Sigmoid colon (tissue), 7 donors: ENCODE data around the gene TRPM3. TPM values are rescaled to one million over a fixed set of nuclear protein-coding genes. Genes with fewer than 3 reads are reported as not detected.

Experiments
- DNase-seq: peaks from one replicate; pipeline ENCODE4 v3.0.0-alpha.2; 2019
- H3K27ac ChIP-seq, 4 donors: fragments of 200-600 bp; sonication (generic); one replicate each; pipeline ENCODE4 v1.5.1; 2016 to 2019; ENCODE audit warnings: mild to moderate bottlenecking in 1 of 4
- H3K27me3 ChIP-seq, 3 donors: fragments of 200-600 bp; sonication (generic); one replicate each; pipeline ENCODE4 v1.5.1; 2019; ENCODE audit warnings: mild to moderate bottlenecking in 1 of 3
- H3K36me3 ChIP-seq, 4 donors: fragments of 200-600 bp; sonication (generic); one replicate each; pipeline ENCODE4 v1.5.1; 2016 to 2019
- H3K4me1 ChIP-seq, 4 donors: fragments of 200-600 bp; sonication (generic); one replicate each; pipeline ENCODE4 v1.5.1; 2017 to 2019
- H3K4me3 ChIP-seq, 4 donors: fragments of 200-600 bp; sonication (generic); one replicate each; pipeline ENCODE4 v1.5.1; 2017 to 2019; ENCODE audit warnings: mild to moderate bottlenecking in 2 of 4, moderate library complexity in 1 of 4
- H3K9me3 ChIP-seq, 4 donors: fragments of 200-600 bp in 3 of 4; sonication (generic) in 3 of 4; one replicate each; pipeline versions ENCODE4 v1.5.1 to v1.6.1; 2013 to 2019
- EP300 ChIP-seq, 4 donors: sonication (generic); formaldehyde crosslinking; IDR thresholded peaks; one replicate each; pipeline ENCODE4 v1.6.1; 2017; ENCODE audit warnings: antibody characterized with exemption in 4 of 4
- POLR2A ChIP-seq, 2 donors: fragments of 450-650 bp; IDR thresholded peaks; one replicate each; pipeline ENCODE4 v1.6.1; 2016; ENCODE audit warnings: antibody characterized with exemption in 2 of 2, mild to moderate bottlenecking in 2 of 2, moderate library complexity in 2 of 2
- POLR2AphosphoS5 ChIP-seq, 4 donors: sonication (generic); formaldehyde crosslinking; IDR thresholded peaks; one replicate each; pipeline ENCODE4 v1.6.1; 2017; ENCODE audit warnings: antibody characterized with exemption in 4 of 4
- WGBS, 2 donors: extraction: QIAGEN DNeasy Blood & Tissue Kit; methylation state at CpG; one replicate each; pipeline ENCODE4 v1.1.7; 2013; 5-methylcytosine and 5-hydroxymethylcytosine counted together
- intact Hi-C: fragments of 100-400 bp; cut with DNase I; formaldehyde crosslinking; loops from one replicate; pipeline ENCODE4 v1.15.1; 2023
- polyA plus RNA-seq, 3 donors: library from polyadenylated mRNA; stranded (reverse); fragments of 200-250 nt; gene quantifications; one replicate each; pipeline ENCODE4 v1.2.3, GENCODE V29; 2013
- total RNA-seq, 4 donors: library from RNA; depleted of rRNA; stranded (reverse); fragments of >200 nt; gene quantifications; one replicate each; pipeline ENCODE4 v1.1.0, GENCODE V29; 2016
- TF ChIP-seq, protein P1 (sequence below), 4 experiments: fragments of 450-650 bp in 3 of 4; fragments of 200-600 bp in 1 of 4; IDR thresholded peaks; one replicate each; pipeline ENCODE4 v1.5.1; 2016 to 2019; ENCODE audit warnings: antibody characterized with exemption in 4 of 4, mild to moderate bottlenecking in 3 of 4, moderate library complexity in 2 of 4
- donor health status: healthy with polysubstance abuse.
- donor health status: Bipolar disorder and iron deficiency.
- donor health status: healthy.

The TRPM3 gene
- total and polyA plus RNA-seq, 7 donors, result 0.07 to 1.8 (median 0.41) TPM; not detected in 2

DNA sequence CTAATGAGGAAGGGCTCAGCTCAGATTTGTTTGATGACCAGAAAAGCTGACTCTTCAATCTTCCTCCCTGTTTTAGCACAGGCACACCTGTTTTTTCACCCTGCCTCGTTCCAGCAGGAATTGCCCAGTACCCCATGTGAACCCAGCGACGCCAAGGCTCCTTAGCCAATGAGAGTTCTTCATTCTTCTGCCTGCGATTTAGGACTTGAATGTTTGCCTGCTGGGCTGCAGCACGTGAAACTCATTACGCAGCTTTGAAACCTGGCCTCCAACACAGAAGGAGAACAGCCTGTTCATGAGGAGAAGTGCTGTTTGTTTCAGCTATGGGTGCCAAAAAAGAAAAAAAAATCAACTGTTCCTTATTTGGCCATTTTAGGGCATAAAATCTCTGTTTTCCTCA is 315.5 kb downstream of the TRPM3 start:
- WGBS, 2 donors, result 47 to 63% methylated on average over 6 of the region's 6 CpGs
- no peaks in the 10 kb centered on the region for H3K27me3 ChIP-seq
- H3K36me3 ChIP-seq, result no peaks in the 10 kb centered on the region
- no peak for DNase-seq
- no peaks in the 10 kb centered on the region for H3K4me1 ChIP-seq
- TF ChIP-seq POLR2AphosphoS5 (IDR thresholded peaks at IDR 0.05), result no peak
- no peak for TF ChIP-seq POLR2A (IDR thresholded peaks at IDR 0.05)
- TF ChIP-seq, protein P1, sequence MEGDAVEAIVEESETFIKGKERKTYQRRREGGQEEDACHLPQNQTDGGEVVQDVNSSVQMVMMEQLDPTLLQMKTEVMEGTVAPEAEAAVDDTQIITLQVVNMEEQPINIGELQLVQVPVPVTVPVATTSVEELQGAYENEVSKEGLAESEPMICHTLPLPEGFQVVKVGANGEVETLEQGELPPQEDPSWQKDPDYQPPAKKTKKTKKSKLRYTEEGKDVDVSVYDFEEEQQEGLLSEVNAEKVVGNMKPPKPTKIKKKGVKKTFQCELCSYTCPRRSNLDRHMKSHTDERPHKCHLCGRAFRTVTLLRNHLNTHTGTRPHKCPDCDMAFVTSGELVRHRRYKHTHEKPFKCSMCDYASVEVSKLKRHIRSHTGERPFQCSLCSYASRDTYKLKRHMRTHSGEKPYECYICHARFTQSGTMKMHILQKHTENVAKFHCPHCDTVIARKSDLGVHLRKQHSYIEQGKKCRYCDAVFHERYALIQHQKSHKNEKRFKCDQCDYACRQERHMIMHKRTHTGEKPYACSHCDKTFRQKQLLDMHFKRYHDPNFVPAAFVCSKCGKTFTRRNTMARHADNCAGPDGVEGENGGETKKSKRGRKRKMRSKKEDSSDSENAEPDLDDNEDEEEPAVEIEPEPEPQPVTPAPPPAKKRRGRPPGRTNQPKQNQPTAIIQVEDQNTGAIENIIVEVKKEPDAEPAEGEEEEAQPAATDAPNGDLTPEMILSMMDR (IDR thresholded peaks at IDR 0.05), result no peak
- TF ChIP-seq EP300 (IDR thresholded peaks at IDR 0.05), result no peak
- H3K27ac ChIP-seq, result no peak overlapping the region
- intact Hi-C loops, result no loop called here
- H3K9me3 ChIP-seq, result no peaks in the 10 kb centered on the region
- no peak overlapping the region for H3K4me3 ChIP-seq

DNA sequence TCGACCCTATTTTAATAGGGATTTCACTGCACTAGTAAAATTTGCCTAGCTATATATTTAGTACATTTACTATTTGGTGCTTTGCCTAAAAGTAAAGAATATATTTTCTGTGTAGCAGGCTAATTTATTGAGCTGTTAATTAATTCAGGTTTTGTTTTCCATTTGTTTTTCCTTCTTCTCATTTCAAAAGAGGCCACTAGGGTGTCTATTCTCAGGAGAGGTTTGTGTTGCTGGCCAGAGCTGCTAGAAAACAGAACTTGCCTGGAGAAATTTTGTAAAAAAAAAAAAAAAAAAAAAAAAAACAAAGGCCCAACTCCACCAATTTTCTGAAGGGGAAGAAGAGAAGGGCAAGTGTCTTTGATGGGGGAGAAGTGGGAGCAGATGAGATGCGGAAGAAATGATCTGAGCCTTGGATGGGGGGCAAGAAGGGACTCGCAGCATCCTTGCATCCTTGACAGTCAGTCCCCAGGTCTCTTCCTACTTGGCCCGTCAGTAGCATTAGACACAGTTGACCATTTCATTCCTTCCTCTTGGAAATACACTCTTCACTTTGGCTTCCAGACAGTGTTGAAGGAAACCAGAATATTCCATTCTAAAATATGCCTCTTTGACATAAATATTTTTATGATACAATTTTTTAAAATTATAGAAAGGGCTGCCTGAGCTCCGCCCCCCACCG is 318.5 kb downstream of the TRPM3 start:
- Histone ChIP-seq H3K9me3 (no peaks in the 10 kb centered on the region), H3K4me3 (no peak overlapping the region), H3K4me1 (no peaks in the 10 kb centered on the region), H3K27ac (no peak overlapping the region), H3K27me3 (no peaks in the 10 kb centered on the region), H3K36me3 (no peaks in the 10 kb centered on the region)
- no peak for DNase-seq
- intact Hi-C loops, result no loop called here
- no peak for TF ChIP-seq EP300 (IDR thresholded peaks at IDR 0.05)
- no peak for TF ChIP-seq POLR2AphosphoS5 (IDR thresholded peaks at IDR 0.05)
- TF ChIP-seq POLR2A (IDR thresholded peaks at IDR 0.05), result no peak
- TF ChIP-seq, protein P1 (IDR thresholded peaks at IDR 0.05), result no peak
- 88 to 92% methylated on average over 6 of the region's 6 CpGs for WGBS, 2 donors

DNA sequence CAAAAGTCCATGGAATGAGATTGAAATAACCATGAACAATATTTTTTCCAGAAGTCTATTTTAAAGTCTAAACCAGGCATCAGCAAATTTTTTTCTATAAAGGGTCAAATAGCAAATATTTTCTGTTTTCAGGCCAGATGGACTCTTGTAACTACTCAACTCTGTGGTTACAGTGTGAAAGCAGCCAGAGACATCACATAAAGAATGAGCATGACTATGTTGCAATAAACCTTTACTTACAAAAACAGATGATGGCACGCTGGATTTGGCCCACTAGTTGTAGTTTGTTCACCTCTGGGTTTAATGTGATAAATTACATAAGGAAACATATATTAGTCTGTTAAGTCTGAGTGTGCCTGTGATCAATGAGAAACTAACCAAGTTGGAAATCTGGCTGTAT is 319.2 kb downstream of the TRPM3 start:
- Histone ChIP-seq H3K9me3 (no peaks in the 10 kb centered on the region), H3K4me1 (no peaks in the 10 kb centered on the region), H3K27me3 (no peaks in the 10 kb centered on the region), H3K4me3 (no peak overlapping the region), H3K27ac (no peak overlapping the region), H3K36me3 (no peaks in the 10 kb centered on the region)
- intact Hi-C loops, result no loop called here
- 1 to 28% methylated on average over 1 of the region's 1 CpG for WGBS, 2 donors
- TF ChIP-seq, protein P1 (IDR thresholded peaks at IDR 0.05), result no peak
- TF ChIP-seq EP300 (IDR thresholded peaks at IDR 0.05), result no peak
- TF ChIP-seq POLR2A (IDR thresholded peaks at IDR 0.05), result no peak
- TF ChIP-seq POLR2AphosphoS5 (IDR thresholded peaks at IDR 0.05), result no peak
- no peak for DNase-seq

DNA sequence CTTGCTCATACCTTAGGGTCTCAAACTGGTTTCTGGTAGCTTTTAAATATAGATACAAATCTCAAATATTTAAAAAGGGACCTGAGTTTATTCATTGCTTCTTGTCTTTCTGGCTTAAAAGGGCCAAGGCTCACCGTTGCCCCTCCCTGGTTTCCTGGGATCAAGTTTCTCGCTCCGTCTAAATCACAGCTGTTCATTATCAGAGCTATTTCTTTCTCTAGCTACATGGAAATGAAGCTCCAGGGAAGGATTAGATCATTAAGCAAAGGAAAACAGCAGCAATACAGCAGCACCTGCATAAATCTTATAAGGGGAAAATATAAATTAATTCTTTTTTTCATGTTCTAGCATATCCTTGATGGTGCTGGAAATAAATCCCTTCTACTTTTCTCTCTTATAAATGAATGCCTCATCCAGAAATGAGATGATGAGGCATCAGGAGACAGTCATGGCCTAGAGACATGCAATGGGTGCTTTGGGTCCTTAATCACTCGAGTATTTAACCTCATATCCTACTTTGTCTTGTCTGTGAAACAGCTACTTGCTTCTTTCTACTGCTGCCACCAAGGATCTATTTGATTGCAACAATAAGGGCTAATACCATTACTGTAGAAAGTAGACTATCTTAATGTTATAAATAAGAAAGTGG is 320.1 kb downstream of the TRPM3 start:
- no peak for TF ChIP-seq POLR2A (IDR thresholded peaks at IDR 0.05)
- no peak for TF ChIP-seq EP300 (IDR thresholded peaks at IDR 0.05)
- Histone ChIP-seq H3K4me3 (no peak overlapping the region), H3K27ac (no peak overlapping the region), H3K4me1 (no peaks in the 10 kb centered on the region), H3K27me3 (no peaks in the 10 kb centered on the region), H3K9me3 (no peaks in the 10 kb centered on the region), H3K36me3 (no peaks in the 10 kb centered on the region)
- WGBS, 2 donors, result 51 to 69% methylated on average over 4 of the region's 4 CpGs
- no peak for DNase-seq
- intact Hi-C loops, result no loop called here

DNA sequence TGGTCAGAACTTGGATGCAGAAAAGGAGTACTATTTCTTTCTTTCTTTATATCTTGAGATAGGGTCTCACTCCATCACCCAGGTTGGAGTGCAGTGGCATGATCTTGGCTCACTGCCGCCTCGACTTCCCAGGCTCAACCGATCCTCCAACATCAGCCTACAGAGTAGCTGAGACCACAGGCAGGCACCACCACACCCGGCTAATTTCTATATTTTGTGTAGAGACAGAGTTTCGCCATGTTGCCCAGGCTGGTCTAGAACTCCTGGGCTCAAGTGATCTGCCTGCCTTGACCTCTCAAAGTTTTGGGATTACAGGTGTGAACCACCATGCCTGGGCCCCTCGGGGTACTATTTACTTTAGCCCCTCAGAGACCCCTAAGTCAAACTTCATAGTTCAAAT is 323.4 kb downstream of the TRPM3 start:
- TF ChIP-seq, protein P1 (IDR thresholded peaks at IDR 0.05), result no peak
- TF ChIP-seq POLR2AphosphoS5 (IDR thresholded peaks at IDR 0.05) (no peak), POLR2A (IDR thresholded peaks at IDR 0.05) (no peak), EP300 (IDR thresholded peaks at IDR 0.05) (no peak)
- no peaks in the 10 kb centered on the region for H3K27me3 ChIP-seq
- 87 to 89% methylated on average over 6 of the region's 6 CpGs for WGBS, 2 donors
- no peaks in the 10 kb centered on the region for H3K4me1 ChIP-seq
- H3K9me3 ChIP-seq, result no peaks in the 10 kb centered on the region
- H3K4me3 ChIP-seq, result no peak overlapping the region
- no peaks in the 10 kb centered on the region for H3K36me3 ChIP-seq
- no peak for DNase-seq
- no peak overlapping the region for H3K27ac ChIP-seq
- intact Hi-C loops, result no loop called here
